Gastrocnemius medialis (tissue), 4 donors: Measurements from ENCODE around the gene CACNA1H.

Experiments
- POLR2A ChIP-seq, 2 donors: fragments of 450-650 bp; IDR thresholded peaks; one replicate each; pipeline ENCODE4 v1.6.1; 2017; ENCODE audit warnings: antibody characterized with exemption in 2 of 2, mild to moderate bottlenecking in 2 of 2, moderate library complexity in 2 of 2
- TF ChIP-seq, protein P1 (sequence below), 5 experiments: fragments of 450-650 bp in 3 of 5; fragments of 200-600 bp in 2 of 5; sonication (generic) in 2 of 5; IDR thresholded peaks in 4 of 5; conservative IDR thresholded peaks in 1 of 5; 1 replicate in 4 of 5; 2 replicates in 1 of 5; pipeline ENCODE4 v1.5.1; 2016 to 2019; ENCODE audit warnings: antibody characterized with exemption in 5 of 5, mild to moderate bottlenecking in 3 of 5, moderate library complexity in 3 of 5

DNA sequence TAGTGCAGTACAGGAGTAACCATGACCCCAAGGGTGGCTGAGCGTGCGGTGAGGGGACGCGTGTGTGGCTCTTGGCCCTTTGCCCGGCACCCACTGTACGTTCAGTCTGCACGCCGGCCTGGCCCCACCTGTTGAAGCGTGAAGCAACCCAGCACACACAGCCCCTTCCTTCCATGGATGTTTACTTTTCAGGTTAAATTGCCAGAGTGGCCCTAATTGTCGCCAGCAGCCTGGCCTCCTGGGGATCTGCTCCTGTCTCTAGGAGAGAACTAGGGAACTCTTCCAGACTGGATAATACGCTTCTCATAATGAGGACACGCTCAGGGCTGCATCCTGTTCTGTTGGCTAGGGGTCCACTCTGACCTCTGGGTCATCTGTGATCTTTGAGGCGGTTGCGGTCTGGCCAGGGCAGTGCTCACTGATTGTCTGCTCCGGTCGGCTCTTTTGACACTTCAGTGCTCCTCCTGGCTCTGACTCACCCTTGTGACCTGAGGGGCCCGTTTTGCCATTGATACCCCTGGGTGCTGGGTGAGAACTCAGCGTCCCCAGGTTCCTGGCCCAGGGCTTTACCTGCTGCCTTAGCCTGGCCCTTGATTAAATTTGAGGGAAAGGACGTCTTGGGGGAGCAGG is 44.4 kb downstream of the CACNA1H start:
- TF ChIP-seq, protein P1, sequence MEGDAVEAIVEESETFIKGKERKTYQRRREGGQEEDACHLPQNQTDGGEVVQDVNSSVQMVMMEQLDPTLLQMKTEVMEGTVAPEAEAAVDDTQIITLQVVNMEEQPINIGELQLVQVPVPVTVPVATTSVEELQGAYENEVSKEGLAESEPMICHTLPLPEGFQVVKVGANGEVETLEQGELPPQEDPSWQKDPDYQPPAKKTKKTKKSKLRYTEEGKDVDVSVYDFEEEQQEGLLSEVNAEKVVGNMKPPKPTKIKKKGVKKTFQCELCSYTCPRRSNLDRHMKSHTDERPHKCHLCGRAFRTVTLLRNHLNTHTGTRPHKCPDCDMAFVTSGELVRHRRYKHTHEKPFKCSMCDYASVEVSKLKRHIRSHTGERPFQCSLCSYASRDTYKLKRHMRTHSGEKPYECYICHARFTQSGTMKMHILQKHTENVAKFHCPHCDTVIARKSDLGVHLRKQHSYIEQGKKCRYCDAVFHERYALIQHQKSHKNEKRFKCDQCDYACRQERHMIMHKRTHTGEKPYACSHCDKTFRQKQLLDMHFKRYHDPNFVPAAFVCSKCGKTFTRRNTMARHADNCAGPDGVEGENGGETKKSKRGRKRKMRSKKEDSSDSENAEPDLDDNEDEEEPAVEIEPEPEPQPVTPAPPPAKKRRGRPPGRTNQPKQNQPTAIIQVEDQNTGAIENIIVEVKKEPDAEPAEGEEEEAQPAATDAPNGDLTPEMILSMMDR (IDR thresholded peaks at IDR 0.05 in 4 of 5, conservative IDR thresholded peaks at IDR 0.05 in 1 of 5), result no peak
- no peak for TF ChIP-seq POLR2A (IDR thresholded peaks at IDR 0.05)
